GM21529 (cell line): Measurements from ENCODE around the gene PEPD.
"Not testable (repeated sequence)": the region's sequence is repeated elsewhere in the genome, so short reads cannot be mapped to it uniquely, and the experiment has no call there.

Experiments
- ATAC-seq: cut with Tn5 transposase; IDR thresholded peaks from one replicate; pipeline ENCODE4 v1.9.1; 2021; ENCODE audit not compliant: unreplicated experiment

PEPD gene

GRCh38 chr19:33521480-33522370 lies at the start of gene PEPD:
TSS of gene PEPD (minus strand) at chr19:33521791. CDS start at chr19:33521760, 31 bp downstream.
- ATAC-seq: peak; percentile 89

- ATAC-seq: no peak
These were observed 48.2 kb upstream of the PEPD start for GRCh38 chr19:33569821-33570220.

GRCh38 chr19:33568706-33569105 lies 47.1 kb upstream of the PEPD start:
- ATAC-seq: no peak

DNA sequence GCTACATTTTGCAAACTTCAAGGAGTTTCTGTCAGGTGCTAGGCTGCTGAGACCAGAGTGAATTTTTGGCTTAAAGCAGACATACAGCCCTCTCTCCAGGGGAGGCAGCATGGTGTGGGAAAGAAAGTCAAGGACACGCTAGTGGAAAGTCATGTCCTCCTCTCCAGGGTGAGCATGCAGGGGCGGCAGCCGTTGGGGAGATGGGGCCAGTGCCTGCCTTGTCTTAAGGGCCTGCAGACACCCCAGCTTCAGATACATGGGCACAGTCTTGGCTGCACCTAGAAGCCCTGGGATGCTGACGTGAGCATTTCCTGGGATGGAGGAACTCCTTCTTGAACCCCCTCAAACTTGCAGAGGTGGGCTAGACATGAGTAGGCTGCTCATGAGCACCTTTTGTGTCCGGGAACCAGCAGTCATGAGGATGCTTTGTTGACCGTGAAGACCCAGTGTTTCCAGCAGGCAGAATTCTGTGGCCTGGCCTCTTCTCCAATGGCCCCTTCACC lies 43.3 kb upstream of the PEPD start:
- no peak for ATAC-seq

- ATAC-seq: no peak
These were observed 41.0 kb upstream of the PEPD start for GRCh38 chr19:33562636-33563035.

DNA sequence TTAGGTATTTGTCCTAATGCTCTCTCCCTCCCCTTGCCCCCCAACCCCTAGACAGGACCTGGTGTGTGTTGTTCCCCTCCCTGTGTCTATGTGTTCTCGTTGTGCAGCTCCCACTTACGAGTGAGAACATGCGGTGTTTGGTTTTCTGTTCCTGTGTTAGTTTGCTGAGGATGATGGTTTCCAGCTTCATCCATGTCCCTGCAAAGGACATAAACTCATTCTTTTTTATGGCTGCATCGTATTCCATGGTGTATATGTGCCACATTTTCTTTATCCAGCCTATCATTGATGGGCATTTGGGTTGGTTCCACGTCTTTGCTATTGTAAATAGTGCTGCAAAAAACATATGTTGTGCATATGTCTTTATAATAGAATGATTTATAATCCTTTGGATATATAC lies 40.1 kb upstream of the PEPD start:
- not testable (repeated sequence) for ATAC-seq

- ATAC-seq: no peak
These were observed 39.7 kb upstream of the PEPD start for GRCh38 chr19:33561261-33561660.

DNA sequence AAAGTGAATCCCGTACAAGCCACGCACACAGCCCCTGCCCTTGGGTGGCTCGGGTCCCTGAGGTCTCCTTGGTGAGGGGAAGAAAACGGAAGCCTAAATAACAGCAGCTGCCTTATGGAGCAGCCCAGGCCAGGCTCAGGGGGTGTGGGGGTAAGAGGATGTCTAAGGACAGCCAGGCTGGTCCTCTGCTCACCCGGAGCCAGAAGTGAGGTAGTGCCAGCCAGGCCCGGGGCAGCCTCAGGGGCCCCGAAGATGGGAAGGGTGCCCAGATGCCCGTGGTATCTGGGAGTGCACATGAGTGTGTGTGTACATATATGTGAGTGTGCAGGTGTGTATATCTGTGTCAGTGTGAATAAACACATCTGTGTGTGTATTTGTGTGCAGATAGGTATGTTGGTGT lies 38.4 kb upstream of the PEPD start:
- ATAC-seq: no peak

GRCh38 chr19:33558856-33559255 lies 37.3 kb upstream of the PEPD start:
- no peak for ATAC-seq

- no peak for ATAC-seq
These were observed 36.6 kb upstream of the PEPD start for GRCh38 chr19:33558151-33558550.

- no peak for ATAC-seq
These were observed 36.1 kb upstream of the PEPD start for GRCh38 chr19:33557720-33558119.

DNA sequence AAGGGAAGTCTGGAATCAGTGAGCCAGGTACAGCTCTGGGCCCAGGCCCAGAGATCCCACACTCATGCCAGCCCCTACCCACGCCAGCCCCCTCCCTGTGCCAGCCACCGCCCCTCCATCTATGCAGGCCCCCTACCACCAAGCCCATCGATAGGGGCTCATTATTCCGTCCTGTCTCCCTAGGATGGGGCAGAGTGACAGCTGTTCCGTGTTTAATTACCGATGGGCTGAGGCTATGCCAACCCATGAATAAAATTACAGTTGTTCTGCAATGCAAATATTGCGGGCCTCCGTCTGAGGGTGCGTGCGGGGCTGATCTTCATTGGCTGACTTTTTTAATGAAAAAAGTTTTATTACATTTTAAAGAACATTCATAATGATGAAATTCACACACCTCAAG lies 35.6 kb upstream of the PEPD start:
- ATAC-seq: no peak

- ATAC-seq: no peak
These were observed 34.7 kb upstream of the PEPD start for GRCh38 chr19:33556261-33556660.

DNA sequence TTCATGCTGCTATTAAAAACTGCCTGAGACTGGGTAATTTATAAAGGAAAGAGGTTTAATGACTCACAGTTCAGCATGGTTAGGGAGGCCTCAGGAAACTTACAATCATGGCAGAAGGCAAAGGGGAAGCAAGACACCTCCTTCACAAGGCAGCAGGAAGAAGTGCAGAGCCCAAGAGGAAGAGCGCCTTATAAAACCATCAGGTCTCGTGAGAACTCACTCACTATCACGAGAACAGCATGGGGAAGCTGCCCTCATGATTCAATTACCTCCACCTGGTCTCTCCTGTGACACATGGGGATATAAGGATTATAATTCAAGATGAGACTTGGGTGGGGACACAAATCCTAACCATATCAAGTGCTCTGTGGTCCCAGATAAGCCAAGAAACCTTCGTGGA lies 34.1 kb upstream of the PEPD start:
- ATAC-seq: not testable (repeated sequence)

- no peak for ATAC-seq
These were observed 33.2 kb upstream of the PEPD start for GRCh38 chr19:33554821-33555220.

DNA sequence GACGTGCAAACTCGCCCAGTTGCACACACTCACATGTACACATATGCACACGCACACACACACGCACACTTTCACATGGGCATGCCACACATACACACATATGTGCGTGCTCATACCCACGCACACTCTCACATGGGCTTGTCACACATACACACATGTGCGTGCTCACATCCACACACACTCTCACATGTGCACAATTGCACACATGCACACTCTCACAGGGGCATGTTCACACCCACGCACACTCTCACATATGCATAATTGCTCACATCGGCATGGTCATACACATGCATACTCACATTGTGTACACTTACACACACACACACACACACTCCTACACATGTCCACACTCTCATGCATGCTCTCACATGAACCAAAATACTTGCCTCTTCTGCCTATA lies 32.8 kb upstream of the PEPD start:
- no peak for ATAC-seq

- no peak for ATAC-seq
These were observed 32.1 kb upstream of the PEPD start for GRCh38 chr19:33553530-33554310.

DNA sequence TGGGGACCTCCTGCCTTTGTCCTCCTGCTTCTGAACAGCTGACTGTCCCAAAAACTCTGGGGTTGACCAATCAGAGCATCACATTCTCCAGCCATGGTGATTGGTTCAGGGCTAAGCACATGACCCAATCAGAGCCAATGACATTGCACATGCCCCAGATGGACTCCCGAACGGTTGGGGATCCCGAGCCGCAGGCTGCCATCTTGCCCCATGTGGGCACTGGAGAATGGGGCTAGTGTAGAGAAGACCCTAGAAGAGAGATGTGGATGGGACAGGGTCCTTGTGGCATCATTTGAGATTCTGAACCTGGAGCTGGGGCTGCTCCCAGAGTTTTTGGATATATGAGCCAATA lies 31.3 kb upstream of the PEPD start:
- ATAC-seq: no peak

GRCh38 chr19:33552191-33552927 lies 30.8 kb upstream of the PEPD start:
- no peak for ATAC-seq

GRCh38 chr19:33551676-33552075 lies 30.1 kb upstream of the PEPD start:
- no peak for ATAC-seq

DNA sequence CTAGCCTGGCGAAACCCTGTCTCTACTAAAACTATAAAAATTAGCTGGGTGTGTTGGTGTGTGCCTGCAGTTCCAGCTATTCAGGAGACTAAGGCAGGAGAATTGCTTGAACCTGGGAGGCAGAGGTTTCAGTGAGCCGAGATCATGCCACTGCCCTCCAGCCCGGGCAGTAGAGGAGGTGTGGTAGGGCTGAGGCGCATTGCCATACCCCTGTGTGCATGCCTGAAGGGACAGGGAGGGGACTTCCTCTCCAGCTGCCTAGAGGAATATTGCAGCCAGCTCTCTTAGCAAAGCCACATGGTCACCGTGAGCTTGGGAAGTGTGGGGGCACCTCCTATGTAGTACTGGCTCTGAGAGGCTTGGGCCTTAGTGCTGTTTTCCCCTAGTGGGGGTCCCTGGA lies 29.2 kb upstream of the PEPD start:
- no peak for ATAC-seq
